Fibroblast of the conjunctiva (primary cell): Measurements from ENCODE around the gene CD151.

Source experiments
- DNase-seq: peaks from one replicate; pipeline ENCODE4 v3.0.0-alpha.2; 2010; ENCODE audit warnings: low read depth

Gene CD151

DNA sequence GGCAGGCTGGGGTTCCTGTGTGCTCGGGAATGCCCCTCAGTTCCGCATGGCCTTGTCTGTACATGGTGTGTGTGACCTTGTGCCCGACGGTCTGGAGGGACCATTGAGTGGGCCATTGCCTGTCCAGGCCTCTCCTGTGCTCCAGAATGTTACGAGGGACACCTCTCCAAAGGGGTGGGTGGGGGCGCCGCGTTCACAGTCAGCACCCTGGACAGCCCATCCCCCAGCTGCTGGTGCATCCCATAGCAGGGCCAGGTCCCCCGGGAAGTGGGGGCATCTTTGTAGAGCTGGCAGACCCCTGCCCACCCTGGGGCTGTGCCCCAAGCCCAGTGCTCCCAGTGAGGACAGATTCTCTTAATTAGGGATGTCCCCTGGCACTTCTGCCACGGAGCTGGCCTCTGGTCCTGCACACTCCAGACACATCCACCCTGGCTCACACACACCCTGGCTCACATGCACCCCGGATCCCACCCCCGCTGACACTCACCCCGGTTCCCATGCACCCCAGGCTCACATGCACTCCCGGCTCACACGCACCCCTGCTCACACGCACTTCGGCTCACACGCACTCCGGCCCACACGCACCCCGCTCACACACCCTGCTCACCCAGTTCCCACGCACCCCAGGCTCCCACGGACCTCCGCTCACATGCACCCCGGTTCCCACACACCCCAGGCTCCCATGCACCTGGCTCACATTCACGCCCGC lies 25.5 kb downstream of the CD151 start:
- DNase-seq: no peak

DNA sequence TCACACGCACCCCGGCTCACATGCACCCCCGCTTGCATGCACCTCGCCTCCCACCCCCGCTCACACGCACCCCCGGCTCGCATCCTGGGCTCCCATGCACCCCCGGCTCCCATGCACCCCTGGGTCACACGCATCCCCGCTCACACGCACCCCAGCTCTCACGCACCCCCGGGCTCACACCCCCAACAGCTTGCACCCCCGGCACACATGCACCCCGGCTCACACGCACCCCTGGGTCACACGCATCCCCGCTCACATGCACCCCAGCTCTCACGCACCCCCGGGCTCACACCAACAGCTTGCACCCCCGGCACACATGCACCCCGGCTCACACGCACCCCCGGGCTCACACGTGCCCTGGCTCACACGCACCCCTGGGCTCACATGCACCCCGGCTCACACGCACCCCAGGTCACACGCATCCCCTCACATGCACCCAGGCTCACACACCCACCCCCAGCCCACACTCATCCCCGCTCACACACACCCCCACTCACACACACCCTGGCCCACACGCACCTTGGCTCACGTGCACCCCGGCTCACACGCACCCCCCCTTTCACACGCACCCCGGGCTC lies 26.1 kb downstream of the CD151 start:
- no peak for DNase-seq

DNA sequence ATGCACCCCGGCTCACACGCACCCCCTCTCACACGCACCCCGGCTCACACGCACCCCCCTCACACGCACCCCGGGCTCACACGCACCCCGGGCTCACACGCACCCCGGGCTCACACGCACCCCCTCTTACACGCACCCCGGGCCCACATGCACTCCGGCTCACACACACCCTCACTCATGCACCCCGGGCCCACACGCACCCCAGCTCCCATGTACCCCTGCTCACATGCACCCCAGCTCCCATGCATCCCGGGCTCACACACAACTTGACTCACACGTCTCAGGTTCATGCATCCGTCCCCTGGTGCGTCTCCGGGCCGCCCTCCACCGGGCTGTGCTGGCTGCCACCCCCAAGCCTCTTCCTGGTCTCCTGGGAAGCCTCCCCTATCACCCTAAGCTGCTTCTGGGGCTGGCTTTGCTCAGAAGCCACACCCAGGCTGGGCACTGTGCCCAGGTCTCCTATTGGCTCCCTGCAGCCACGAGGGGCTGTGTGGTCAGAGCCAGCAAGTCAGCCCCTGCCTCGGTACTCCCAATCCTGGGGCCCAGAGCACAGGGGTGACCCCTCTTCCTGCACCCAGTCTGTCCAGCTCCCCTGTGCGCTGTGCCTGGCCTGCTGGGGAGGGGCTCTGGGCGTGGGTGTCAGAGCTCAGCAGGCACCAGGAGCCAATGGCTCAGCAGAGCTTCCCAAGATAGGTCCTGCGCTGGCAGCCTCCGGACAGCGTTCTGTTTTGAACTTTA lies 26.8 kb downstream of the CD151 start:
- DNase-seq: peak; percentile 82

DNA sequence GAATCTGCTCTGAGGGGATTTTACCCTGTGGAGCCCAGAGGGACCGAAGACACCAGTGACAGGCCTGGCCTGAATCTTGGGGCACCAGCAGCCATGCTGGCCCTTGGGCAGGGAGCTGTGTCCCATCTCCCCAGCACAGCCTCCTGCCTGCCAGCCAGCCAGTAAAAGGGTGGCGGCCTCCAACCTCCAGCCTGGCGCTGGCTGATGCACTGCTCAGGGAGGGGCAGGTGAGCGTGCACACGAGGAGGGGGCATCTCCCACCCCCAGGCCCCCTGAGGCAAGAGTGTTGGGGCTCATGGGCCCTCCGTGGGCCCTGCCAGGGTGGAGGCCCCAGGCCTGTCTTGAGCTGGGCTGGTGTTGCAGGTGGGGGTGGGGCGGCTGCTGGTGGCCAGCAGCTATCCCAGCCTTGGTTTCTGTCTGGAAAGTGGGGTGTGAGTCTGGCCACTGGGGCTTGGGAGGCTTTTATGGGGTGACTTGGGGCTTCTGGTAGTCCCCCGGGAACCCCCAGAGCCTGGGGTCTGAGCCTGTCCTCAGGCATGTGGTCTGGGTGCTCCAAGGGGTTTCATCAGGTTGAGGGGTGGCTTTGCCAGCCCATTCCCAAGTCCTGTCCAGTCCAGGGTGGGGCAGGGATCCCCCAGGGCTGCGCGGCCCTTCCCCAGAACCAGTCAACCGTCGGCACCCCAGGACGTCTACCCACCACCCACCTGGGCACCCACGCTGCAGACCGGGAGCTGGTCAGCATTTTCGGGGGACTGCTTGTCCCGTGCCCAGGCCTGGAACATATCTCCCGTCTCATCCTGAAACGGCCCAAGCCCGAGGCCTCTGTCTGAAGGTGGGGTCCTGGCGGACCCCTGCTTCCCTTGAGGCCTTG lies 27.7 kb downstream of the CD151 start:
- DNase-seq: no peak

DNA sequence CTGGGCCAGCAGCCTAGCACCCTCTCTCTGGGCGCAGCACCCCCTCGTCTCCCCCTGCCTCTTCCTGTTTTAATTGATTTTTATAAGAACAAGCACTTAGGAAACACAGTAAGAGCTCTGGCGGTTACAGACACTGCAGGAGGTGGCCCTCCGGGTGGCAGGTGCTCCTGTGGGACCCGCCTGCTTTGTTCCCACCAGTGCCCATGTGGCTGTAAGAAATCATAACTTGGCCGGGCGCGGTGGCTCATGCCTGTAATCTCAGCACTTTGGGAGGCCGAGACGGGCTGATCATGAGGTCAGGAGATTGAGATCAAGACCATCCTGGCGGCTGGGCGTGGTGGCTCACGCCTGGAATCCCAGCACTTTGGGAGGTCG lies 28.3 kb downstream of the CD151 start:
- DNase-seq: no peak

DNA sequence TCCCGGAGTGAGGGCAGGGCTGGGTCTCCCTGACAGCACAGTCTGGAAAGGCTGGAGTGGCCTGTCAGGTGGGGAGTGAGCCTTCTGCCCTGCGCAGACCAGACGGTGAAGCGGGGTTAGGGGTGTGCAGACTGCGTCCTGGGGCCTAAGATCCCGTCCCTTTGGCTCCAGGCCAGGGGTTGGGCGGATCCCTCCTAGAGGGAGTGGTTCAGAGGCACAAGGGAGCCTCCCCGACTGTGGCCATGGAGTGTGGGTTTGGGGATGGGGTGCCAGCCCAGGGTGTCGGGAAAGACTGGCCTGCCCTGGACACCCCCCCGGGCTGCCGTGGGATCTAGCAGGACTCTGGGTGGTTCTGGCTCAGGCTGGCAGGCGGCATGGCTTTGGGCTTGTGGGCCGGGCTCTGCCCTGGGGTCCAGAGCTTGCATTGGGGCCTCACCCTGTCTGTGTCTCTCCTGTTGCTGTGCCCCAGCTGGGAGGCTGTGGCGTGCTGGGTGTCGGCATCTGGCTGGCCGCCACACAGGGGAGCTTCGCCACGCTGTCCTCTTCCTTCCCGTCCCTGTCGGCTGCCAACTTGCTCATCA lies 29.4 kb downstream of the CD151 start:
- DNase-seq: no peak

DNA sequence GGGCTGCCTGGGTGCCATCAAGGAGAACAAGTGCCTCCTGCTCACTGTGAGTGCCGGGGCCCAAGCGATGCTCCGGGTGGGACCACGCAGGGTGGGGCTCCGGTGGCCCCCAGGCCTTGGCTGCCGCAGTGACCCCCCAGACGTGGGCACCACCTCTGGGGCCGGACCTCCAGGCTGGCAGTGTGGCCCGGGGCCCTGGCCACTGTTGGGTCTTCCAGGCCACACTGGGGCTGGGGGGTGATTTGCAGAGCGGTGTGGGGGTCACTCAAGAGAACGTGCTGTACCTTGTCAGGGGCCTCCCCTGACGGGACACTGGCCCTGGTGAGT lies 29.9 kb downstream of the CD151 start:
- no peak for DNase-seq

DNA sequence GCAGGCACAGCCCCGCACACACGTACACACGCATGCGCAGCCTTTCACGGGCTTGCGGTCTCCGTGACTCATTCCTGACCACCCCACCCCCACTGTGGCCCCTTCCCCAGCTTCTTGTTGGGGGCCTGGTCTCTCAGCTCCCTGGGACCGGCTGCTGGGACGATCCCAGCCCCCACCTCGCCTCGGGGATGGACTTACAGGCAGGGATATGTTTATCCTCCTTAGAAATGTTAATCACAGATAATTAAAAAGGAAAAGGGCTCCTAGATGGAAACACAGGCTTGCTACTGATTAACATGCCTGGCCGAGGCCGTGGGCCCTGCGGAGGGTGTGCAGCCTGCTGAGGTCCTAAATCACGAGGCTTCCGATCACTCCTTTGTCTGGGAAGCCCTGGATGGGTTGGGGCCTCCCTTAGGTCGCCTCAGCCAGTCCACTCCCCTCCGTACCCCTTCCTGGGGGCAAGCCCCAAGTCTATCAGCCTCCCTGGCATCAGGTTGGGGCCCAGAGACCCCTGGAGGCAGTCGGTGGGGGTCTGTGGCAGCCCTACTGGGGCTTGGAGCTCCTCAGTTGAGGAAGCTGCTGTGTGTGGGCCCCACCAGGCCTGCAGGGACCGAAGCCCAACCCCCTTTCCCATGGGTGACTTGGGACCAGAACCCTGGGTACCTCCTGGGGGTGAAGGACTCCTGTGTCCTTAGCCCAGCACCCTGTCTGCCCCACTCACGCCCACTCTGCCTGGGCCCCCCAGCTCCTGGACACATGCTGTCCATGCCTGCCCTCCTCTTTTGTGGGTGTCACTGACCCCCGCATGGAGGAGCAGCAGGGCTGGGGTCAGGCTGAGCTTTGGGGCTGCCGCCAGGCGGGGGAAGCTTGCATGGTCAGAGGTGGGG lies 30.5 kb downstream of the CD151 start:
- no peak for DNase-seq

DNA sequence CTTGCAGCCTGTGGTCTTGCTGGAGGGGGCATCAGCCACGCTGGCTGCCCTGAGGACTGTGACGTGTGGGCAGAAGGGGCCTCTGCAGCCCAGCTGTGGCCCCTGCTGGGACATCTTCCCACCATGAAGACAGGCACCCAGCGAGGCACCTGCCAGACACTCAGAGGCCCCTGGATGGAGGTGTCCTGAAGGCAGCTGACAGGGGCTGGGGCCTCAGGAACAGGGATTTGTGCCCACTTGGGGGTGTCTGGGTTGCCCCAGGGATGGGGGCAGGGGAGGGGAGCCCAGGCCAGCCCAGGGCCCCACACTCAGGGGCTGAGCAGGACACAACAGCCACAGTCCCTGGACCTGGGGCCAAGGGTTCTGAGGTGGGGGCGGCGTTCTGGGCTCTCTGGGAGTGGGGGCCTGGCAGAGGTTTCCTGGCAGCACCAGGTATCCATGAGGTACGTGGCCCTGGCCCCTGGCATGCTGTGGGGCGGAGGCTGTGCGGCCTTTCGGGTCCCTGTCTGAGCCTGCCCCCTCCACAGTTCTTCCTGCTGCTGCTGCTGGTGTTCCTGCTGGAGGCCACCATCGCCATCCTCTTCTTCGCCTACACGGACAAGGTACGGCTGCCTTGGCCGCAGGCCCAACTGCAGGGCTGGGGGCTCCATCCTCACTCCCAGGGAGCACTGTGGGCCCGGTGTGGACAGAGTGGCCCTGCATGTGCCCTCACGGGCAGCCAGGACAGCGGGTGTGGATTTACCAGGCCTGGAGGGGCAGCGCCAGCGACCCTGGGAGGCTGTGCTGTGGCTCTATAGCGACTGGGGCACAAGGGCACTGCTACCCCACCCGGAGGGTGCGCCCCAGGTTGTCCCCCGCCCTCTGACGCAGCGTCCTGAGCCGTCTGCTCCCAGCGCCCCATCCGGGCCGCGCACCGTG lies 31.4 kb downstream of the CD151 start:
- DNase-seq: no peak

DNA sequence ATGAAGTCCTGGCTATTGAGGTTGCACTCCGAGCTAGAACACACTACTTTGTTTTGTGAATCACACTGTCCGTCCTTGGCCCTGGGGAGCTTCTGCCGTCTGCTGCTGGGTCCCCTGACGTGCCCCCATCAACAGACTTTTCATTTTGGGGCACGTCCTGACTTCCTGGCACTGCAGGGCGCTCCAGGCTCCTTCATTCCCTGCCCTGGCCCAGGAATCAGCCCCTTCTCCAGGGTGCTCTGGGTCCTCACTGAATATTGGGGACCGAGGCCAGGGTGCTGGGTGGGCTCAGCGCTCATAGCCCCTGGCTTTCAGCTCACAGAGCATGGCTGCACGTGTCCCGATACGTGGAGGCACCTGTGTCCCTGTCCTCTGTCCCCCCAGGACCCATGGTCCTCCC lies 32.1 kb downstream of the CD151 start:
- DNase-seq: no peak

DNA sequence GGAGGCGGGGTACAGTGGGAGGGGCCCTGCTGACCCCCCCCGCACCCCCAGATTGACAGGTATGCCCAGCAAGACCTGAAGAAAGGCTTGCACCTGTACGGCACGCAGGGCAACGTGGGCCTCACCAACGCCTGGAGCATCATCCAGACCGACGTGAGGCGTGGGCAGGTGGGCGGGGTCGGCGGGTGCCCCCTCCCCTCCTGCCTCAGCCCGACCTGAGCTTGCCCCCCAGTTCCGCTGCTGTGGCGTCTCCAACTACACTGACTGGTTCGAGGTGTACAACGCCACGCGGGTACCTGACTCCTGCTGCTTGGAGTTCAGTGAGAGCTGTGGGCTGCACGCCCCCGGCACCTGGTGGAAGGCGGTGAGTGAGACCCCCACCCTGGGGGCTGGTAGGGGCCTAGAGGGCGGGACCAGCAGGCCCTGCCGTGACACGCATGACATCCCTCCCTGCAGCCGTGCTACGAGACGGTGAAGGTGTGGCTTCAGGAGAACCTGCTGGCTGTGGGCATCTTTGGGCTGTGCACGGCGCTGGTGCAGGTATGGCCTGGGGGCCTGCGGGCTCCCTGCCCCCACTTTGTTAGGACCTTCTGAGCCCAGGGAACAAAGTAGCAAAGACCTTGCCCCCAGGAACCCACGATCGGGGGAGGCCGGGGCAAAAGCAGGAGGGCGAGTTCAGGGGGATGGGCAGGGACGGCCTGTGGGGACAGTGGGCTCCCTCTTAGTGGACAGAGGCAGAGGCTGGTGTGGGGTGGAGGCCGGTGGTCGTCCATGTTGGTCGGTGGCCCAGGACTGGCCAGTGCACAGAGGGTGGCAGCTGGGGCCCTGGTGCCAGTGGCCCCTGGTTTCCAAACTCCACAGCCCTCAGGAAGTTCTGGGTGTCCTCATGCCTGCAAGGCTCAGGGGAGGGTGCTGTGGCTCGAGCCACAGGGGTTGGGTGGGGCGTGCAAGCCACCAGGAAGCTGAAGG lies 33.0 kb downstream of the CD151 start:
- no peak for DNase-seq

DNA sequence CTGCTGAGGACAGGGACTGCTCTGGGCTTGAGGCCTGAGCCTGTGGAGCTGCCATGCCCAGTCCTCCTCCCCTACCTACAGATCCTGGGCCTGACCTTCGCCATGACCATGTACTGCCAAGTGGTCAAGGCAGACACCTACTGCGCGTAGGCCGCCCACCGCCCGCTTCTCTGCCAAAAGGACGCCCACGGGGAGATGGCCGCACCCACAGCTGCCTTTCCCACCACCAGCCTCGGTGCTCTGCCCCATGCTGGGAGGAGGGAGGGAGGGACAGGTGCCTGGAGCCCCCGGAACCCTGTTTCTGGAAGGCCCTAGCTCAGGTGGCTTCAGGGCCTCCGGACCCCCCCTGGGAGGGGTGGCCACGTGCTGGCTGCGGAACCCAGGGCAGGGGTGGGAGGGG lies 33.7 kb downstream of the CD151 start:
- DNase-seq: no peak

DNA sequence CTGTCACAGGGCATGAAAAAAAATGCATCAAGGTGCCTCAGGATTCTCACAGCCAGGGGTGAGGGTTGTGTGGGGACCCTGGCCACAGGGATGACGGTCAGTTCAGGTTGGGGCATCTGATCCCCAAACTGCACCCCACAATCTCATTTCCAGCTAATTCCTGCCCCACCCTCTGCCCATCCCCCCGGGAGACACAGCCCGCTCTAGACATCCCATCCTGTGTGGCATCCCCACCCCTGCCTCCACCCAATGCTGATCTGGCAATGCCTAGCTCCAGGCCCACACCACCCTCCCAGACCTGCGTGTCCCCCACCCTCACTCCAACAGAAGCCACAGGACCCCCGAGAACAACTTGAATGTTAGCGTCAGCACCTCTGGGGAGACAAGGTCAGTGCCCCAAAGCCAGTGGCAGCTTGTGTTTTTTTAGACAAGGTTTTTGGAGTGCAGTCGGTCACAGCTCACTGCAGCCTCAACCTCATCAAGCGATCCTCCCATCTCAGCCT lies 35.2 kb downstream of the CD151 start:
- no peak for DNase-seq

DNA sequence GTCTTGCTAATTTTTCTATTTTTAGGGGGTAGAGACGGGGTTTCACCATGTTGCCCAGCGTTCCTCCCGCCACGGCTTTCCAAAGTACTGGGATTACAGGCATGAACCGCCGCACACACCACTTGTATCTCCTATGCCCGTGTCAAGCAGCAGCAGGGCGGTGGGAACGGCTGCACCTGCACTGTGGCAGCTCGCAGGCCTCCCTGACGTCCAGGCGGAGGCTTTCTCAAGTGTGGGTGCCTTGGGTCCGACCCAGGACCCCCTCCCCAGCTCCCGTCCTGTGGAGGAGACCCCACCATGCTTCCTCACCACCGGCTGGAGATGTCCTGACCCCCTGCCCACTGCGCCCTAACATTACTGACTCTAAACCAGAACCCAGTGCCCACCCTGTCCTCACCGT lies 35.6 kb downstream of the CD151 start:
- no peak for DNase-seq

DNA sequence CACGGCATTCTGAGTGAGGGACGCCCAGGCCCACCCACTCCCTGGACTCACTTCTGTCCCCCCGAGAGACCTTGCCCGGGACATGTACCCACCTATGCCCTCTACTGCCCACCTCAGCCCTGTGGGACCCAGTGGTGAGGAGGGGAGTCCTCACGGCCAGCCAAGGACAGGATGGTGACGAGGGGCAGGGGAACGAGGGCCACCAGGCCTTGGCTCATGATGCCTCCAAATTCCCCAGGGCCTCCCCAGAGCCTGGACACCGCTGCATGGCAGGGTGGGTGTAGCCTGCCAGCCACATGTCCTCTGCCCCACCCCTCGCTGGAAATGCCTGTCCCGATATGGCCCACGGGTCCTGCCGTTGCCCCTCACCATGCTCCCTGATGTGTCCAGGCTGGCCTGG lies 36.0 kb downstream of the CD151 start:
- no peak for DNase-seq

DNA sequence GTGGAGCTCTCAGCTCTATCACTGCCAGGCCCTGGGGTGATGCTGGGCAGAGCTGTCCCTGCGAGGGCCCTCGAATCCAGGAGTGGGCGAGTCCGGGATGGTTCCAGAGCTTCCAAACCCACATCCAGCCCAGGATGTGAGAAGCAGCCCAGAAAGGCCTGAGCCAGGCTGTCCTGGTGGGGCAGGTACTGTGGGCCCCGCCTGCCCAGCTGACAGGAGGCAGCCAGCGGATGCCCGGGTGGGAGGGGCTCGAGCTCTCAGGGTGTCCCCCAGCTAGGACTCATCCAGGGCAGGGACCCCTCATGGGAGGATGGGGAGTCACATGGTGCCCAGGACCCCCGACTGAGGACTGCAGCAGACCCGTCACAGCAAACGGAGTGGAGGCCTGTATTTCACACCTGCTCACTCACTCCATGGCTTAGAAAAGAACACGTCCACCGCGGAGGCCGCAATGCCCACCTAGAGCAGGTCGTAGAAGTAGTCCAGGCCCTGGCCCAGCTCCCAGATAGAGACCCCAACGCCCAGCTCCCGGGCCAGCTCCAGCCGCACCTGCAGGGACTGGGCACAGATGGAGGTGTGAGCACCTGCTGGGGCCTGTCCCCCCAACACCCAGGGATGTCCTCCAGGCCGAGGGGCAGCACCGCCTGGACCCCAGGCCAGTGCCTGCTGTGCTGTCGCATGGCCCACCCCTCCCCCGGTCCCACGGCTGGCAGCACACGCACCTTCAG lies 36.8 kb downstream of the CD151 start:
- DNase-seq: no peak

DNA sequence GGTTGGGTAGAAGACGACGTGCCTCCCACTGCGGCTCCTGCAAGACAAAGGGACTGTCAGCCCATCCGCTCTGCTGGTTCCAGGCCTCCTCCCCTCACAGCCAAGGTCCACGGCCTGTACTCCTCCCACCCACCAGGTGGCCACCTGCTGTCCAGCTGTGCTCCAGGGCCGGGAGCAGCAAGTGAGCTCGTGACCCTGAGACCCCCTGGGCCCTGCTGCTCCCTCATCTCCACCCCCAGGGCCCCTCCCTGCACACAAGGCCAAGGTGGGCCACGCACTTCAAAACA lies 37.3 kb downstream of the CD151 start:
- DNase-seq: no peak

DNA sequence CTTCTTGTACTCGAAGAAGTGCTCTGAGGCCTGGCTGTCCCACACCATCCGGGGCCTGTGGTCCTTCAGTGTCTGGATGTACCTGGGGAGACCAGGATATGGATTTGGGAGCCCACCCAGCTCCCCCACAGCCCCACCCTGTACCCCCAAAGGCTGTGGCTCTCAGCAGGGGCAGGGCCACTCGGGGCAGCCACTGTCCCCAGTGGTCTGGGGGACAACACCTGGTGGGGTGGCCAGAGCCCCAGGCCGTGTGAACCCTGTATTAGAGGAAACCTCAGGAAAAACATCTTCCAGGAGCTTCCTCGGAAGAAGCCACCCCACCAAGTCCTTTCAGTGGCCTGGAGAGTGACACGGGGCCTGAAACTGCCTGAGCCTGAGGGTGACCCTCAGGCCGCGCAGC lies 37.7 kb downstream of the CD151 start:
- no peak for DNase-seq
